GM18861 (cell line): ENCODE measurements around the gene PARVB.

ENCODE experiments used
- ATAC-seq: cut with Tn5 transposase; IDR thresholded peaks from one replicate; pipeline ENCODE4 v1.9.1; 2021; ENCODE audit not compliant: unreplicated experiment

Gene PARVB

DNA sequence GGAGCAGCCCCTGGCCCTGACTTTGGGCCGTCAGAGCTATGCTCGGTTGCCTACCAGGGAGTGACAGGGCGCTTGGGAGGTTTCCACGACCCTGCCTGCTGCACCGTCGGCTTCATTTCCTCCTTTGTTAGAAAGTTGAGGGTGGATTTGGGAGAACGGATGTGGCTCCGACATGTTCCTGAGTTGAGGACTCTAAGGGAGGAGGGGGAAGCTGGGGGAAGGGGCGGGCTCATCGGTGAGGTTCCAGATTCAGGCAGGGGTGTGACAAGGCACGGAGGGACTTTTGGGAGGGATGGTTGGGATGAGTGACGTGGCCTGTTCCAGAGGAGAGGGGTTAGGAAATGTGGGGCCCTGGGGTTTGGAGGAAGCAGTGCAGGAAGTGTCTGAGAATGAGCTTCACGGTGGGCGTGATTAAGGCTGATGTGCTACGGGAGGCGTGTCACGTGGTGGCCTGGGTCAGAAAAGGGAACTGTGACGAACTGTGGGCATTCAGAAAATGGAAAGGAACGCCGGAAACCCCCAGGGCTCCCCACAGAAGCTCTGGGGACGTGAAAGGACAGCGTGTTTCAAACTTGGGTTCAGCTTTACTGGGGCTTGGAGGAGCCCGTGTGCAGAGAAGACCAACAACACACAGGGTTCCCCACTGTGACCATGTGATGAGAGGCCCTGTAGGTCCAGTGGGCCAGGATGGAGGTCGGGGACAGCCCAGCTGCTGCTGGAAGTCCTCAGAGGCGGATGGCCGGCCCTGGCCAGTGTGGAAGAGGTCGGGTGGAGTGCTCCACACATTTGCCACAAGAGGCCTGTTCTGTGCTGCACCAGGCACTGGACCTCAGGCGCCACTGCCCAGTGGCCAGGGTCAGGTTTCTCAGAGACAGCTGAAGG is 2.8 kb downstream of the PARVB start:
- peak; percentile 37 for ATAC-seq

GRCh38 chr22:44028091-44028490 is 4.0 kb downstream of the PARVB start:
- no peak for ATAC-seq

DNA sequence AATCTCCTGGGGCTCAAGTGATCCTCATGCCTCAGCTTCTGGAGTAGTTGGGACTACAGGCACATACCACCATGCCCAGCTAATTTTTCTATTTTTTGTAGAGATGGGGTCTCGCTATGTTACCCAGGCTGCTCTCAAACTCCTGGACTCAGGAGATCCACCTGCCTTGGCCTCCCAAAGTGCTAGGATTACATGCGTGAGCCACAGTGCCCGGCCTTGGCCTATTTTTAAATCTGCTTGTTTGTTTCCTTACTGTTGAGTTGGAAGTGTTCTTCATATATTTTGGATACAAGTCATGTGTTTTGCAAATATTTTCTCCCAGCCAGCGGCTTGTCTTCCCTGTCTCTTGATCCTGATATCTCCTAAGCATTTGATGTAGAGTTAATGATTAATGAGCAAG is 5.0 kb downstream of the PARVB start:
- ATAC-seq = no peak

DNA sequence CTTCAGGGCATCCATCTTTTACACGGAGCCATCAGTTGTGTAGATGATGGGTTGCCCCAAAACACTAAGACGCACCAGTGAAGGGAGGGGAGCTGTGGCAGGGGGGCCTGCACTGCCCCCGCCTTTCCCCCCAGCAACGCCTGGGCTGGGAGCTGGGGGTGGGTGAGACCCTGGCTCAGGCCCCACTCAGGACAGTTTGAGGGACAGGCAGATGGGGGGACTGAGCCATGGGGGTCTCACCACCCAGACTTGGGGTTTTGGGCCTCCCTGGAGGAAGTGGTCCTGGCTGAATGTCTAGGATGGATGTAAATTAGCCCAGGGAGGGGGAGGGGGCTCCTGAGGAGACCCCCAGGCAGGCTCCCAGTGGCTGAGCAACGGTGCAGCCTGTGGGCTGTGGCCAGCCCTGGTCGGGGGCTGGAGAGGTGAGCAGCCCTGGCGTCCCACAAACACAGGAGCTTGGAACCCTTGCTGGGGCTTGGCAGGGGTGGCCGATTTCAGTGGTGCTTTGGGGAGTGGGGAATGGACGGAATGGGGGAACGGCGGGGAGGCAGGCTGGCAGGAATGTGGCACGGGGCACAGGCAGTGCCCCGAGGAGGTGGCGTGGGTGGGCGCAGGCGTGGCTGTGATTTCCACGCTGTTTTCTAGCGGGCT is 6.1 kb downstream of the PARVB start:
- no peak for ATAC-seq

DNA sequence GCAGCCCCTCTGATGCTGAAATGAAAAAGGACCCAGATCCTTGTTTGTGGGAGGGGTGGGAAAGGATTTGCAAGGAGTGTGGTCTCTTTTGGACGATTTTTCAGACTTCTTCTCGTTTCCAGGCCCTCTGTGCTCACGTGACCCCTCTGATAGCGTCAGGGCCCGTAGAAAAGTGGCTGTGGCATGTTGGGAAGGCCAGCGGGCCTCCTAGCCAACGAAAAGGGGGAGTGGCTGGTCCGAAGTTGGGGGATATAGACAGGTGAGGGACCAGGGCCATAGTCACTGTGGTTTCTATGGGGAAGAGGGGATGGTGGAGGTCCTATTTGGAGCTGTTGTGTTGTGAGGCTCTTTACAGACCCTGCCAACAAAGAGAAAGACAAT is 6.6 kb downstream of the PARVB start:
- ATAC-seq = no peak

DNA sequence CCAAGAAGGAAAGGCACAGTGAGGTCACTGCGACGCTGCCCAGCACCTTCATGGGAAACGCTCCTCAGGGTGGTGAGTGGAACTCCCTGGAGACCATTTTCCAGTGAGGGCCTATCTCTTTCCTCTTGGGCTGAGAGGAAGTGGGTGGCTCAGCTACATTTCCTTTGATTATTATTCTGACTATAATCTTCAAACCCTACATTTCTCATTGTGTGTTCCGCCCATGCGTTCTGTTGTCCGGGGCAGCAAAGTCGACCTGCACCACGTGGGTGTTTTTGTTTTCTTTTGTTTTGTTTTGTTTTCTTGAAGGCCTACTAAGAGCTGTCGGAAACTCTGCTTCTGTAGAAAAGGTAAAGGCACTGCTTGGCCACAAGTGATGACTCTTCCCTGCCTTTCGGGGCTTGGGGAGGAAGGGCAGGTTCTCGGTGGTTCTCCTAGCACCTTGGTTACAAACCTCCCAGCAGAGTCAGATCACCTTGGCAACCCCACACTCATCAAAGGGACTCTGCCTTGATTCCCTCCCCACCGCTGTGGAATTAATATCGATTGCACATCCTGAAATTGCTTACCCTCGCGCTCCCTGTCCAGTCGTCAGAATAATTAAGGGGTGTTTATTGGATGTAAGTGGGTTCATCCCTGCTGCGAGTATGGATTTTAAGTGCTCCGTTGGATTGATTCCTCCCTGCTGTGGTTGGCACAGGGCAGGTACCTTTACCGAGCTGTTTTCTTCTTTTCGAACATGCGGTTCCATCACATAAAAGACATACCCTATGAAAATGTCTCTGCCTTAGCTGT is 7.3 kb downstream of the PARVB start:
- no peak for ATAC-seq

- no peak for ATAC-seq
These were observed 8.1 kb downstream of the PARVB start for GRCh38 chr22:44032126-44032730.

DNA sequence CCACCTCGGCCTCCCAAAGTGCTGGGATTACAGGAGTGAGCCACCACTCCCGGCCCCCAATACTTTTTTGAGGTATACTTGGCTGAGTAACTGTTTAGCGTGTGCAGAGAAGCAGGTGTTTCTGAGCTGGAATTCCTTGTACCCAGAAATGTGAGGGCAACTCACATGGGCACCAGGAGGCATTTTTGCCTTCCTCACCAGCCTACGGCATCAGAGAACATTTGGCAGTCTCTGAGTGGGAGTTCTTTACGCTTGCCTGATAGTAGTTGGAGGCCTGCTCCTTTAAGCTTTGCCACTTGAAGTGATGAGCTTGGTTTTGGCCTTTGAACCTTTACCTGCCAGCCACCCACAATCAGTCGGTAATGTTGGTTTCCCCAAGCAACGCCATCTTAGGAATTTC is 9.2 kb downstream of the PARVB start:
- no peak for ATAC-seq

DNA sequence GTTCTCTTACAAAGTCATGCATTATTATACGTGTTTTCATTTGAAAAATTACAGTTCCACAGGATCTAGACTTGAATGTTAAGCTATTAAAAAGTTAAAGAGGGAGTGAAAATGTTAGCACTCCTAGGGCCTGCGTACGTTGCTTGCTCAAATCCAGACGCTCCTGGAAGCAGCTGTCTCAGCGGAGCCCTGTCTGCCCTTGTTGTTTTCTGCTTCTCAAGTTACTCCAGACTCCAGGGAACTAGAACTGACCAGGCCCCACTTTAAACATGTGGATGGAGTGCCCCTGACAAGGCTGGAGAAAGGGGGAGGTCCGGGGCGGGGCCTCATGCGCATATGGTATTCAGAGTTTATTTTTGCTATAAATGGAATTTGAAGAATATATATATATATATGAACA is 9.6 kb downstream of the PARVB start:
- no peak for ATAC-seq

DNA sequence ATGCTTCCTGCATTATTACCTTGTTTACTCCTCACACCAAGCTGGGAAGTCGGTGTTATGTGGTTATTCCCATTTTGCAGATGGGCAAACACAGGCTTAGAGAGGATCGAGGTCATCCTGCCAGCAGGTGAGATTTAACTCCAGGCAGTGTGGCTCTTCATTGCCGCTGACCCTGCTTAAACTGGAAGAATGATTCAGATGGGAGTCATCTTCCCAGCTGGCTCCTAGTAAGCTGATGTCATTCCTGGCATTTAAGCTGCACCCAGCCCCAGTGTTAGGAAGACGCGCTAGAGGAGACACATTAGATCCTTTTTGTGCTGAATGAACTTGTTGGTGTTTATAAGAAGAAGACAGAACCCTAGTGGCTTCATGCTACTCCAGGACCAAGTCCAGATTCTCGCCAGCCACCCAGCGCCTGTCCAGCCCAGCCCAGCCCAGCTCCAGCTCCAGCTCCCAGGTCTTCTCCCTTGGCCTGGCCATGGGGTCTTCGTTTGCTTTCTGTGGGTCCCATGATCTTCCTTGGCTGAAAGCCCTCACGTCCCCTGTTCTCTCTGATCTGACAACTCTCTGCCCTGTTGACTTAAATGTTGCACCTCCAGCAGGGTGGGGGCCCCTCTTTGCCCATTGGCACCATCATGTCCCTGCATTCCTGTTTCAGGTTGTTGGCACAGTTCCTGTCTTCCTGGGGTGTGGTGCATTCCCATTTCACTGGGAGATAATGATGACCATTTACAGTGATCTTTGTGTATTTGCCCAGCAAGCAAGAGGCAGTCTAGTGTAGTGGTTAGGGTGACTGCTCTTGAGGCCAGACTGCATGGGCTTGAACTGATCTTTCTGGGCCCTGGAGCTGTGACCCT is 13.6 kb downstream of the PARVB start:
- ATAC-seq = no peak

DNA sequence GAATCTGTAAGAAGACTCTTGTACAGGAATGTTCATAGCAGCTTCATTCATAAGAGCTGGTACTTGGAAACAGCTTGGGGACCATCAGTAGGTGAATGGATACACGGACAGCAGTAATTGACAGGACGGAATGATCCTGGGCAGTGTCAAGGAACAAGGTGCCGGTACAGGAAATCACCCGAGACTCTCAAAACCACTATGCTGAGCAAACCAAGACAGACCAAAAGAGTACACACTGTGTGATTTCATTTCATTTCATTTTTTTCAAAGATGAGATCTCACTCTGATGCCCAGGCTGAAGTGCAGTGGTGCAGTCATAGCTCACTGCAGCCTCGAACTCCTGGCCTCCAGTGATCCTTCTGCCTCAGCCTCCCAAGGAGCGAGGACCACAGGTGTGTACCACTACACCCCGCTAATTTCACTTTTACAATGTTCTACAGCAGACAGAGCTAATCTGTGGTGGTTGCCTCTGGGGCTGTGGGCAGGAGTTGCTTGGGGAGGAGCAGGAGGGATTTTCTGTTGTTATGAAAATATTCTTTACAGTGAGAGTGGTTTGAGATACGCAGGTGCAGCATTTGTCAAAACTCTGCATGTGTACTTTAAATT is 15.6 kb downstream of the PARVB start:
- no peak for ATAC-seq

DNA sequence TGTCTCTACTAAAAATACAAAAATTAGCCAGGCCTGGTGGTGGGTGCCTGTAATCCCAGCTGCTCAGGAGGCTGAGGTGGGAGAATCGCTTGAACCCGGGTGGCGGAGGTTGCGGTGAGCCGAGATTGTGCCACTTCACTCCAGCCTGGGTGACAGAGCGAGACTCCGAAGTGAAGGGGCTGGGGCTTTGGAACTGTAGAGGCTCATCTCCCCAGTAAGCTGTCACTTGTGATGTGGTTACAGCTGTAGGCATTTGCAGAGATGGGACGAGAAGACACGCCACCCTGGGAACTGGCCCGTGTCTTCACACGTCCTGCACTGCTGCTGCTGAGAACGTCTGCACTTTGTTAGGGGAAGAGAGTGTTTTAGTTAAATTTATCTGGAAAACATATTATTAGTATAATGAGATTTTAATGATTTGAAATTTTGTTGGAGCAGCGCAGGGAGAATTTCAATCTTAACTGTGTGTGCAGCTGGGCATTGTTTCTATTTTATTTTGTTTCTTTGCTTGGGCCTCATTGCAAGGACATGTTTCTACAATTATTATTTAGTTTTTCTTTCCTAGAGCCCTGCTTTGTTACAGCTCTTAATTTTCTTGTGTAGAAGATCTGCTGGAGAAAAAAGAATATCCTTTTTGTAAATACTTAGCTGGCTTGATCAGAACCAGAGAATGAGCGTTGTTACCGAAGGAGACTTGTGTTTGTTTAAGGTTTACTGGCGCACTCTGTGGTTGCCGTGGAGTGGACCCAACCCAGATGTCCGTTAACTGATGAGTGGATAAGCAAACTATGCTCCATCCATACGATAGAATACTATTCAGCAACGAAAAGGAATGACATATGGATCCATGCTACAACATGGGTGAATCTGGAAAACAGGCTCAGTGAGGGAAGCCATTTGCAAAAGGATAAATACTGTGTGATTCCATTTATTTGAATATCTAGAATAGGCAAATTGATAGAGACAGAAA is 18.4 kb downstream of the PARVB start:
- ATAC-seq = peak; percentile 67

- no peak for ATAC-seq
These were observed 21.0 kb downstream of the PARVB start for GRCh38 chr22:44045145-44045544.

GRCh38 chr22:44046485-44047141 is 22.5 kb downstream of the PARVB start:
- ATAC-seq = no peak

GRCh38 chr22:44047891-44048301 is 23.8 kb downstream of the PARVB start:
- ATAC-seq = no peak

GRCh38 chr22:44049486-44050231 is 25.6 kb downstream of the PARVB start:
- no peak for ATAC-seq

DNA sequence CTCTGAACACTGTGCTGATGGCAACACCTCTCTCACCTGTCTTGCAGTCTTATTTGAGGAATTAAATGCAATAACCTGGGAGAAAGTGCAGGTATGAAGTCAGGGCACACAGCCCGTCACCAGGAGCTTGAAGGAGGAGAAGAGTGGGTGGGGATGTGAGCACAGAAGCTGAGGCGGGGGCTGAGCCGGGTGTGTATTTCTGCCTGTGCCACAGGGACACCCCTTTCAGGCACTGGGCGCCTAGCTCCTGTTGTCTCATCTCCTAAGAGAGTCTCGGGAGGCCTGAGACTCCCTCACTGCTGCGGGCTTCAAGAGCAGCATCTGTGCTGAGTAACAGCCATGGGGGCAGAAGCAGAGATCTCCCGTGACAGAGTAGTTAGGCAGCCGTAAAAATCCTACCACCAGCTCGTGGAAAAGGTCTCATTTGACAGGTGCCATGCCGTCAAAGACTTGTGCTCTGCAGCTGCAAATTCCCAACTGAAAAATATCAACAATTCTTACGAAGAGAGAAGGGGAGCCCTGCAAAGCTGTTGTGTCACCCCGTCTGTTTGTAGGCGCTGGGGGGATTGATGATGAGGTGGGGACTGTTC is 26.8 kb downstream of the PARVB start:
- no peak for ATAC-seq
